SK-N-SH (cell line): ENCODE data around the gene SUPT3H.

Source experiments
- RAD21 ChIP-seq: IDR thresholded peaks from 2 replicates; pipeline ENCODE4 v1.6.1; 2012; ENCODE audit warnings: mild to moderate bottlenecking, low read length
- RCOR1 ChIP-seq: fragments of 150-350 bp; IDR thresholded peaks from 2 replicates; pipeline ENCODE4 v1.6.1; 2017; ENCODE audit warnings: antibody characterized with exemption, low read length

- TF ChIP-seq RCOR1 (no peak), RAD21 (no peak)
These were observed 42.6 kb upstream of the SUPT3H start for GRCh38 chr6:45420083-45420908.
